DMS114 treated with DMSO at 0.1 percent for 48 hours (cell line): Measurements from ENCODE around the gene FMN2.
"Not testable (repeated sequence)": the region's sequence is repeated elsewhere in the genome, so short reads cannot be mapped to it uniquely, and the experiment has no call there.

ENCODE experiments used
- DNase-seq: peaks from one replicate; lab custom pipeline; 2025; ENCODE audit not compliant: unreplicated experiment; lab: John Stamatoyannopoulos, UW

FMN2 gene

GRCh38 chr1:240134596-240134995, 42.9 kb downstream of the FMN2 start:
- no peak for DNase-seq

DNA sequence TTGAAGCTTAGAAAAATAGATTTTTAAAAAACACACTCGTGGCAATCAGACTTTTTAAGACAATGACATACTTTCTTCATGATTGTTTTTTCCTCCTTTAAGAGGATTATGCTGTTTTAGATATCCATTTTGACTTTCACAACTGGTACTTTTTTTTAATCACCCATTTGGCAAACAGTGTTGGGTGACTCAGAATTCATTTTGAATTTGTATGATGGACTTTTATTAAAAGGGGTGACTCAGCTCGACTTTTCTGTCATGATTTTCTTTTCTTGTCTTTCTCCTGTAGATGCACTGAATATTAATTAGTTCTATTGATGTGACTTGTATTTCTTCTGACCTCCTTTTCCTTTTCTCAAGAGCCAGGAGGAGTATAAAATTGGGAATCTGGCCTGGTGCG, 44.7 kb downstream of the FMN2 start:
- no peak for DNase-seq

DNA sequence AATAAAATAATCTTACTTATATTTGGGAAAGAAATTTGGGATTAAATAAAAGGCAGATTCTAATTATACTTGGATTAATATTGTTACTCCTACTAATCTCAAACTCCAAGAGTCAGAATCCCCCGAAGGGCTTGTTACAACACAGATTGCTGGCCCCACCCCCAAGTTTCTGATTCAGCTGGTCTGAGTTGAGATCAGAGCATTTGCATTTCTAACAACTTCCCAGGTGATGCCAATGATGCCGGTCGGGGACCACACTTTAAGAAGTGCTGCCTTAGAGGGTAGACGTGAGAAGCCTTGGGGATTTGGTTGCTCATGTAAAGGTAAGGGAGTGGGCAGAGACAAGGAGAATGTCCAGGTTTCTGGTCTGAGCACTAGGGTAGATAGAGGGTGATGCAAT, 47.2 kb downstream of the FMN2 start:
- DNase-seq: no peak

GRCh38 chr1:240139511-240139910, 47.8 kb downstream of the FMN2 start:
- no peak for DNase-seq

- DNase-seq: no peak
Observed at GRCh38 chr1:240145120-240145519, 53.4 kb downstream of the FMN2 start.

GRCh38 chr1:240148333-240148732, 56.6 kb downstream of the FMN2 start:
- DNase-seq: no peak

DNA sequence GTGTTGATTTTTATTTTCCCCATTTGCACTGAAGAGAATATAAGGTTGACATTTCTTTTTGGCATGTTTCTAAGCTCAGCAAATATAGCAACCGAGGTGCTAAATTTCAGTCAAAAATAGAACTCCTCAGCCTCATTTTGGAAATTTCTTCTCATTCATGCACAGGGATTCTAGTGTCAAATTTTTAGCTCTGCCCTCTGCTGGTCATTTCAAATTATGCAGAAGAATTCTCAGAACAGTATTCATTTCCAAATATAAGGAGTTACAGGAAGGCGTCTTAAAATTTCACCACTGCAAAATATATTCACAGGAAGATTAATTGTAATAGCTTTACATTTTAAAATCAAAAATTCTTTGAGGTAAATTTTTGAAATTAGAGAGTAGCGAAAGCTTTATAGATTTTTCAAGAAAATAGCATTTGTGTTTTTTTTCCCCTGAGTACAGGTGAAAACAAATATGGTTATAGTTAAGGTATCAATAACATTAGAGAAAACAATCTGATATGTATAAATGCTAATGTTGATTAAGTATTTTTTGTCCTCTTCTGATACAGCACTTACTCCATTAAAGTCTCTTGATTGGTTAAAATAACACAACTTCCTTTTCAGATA, 57.9 kb downstream of the FMN2 start:
- peak; percentile 51 for DNase-seq

DNA sequence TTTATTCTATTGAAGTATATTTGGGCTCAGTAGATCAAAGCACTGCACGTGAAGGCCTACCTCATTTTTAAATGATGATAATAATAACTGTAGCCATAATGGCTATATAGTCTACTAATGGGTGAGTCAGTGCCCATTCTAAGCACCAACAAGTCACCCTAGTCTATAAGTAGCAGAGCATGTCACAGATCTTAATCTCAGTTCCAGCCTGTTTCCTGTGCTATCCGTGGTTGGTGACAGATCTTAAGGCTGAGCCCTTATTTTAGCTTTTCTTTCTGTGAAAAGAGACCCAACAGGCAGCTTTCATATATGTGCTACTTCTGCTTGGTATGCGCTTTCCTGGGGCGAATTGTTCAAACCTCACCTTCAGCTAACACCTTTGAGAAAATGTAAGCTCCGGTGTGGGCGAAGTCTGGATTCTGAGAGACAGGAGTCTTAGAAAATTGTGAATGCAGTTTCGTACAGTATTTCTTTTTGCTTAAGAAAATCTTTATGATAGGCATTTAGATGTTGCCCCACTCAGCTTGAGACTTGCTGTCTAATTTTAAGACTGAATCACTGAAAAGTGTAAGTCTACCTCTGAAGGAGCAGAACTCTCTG, 59.6 kb downstream of the FMN2 start:
- DNase-seq: no peak

DNA sequence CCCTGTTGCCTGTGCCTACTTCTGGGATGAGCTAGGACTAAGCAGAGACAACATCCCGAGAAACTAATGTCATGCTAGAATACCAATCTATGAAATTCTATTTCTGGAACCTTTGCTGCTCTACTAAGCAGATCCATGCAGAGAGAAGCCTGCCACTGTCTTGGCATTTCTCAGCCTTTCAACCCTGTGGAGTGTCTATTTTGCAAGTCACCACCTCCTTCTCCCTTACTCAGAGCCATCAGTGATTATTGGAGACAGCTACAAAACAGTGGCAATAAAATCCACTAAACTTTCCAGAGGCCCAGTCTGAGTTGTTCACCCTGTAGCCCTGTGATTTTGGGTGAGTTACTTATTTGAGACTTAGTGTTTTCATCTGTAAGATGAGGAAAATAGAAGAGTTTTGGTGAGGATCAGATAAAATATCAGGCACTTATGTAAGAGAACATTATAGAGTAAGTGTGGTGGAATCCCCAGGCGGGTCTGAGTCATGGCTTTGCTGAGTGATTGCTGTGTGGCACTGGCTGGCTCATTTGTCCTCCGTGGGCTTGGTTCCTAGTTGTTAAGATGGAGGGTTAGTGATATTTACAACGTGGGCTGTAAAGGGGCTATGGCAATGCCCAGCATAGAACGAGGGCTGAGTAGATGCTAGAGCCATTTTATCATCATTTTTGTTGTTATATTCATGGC, 61.1 kb downstream of the FMN2 start:
- no peak for DNase-seq

DNA sequence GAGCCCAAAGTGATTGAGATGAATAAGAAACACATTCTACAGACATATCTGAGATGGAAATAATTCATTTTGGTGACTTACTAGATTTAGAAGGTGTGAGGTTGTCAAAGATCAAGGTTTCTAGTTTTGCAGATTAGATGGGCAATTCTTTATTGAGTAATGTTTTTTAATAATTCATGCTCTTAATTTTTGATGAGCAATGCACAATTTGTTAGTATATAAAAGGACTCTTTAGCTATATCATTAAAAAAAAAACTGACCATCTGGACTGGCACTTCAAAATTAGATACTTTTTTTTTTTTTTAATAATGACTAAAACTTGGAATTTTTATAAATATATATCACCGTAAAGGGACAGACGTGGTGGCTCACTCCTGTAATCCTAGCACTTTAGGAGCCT, 63.9 kb downstream of the FMN2 start:
- no peak for DNase-seq

- no peak for DNase-seq
Observed at GRCh38 chr1:240164742-240165141, 73.1 kb downstream of the FMN2 start.

GRCh38 chr1:240169188-240169587, 77.5 kb downstream of the FMN2 start:
- DNase-seq: peak; percentile 1

GRCh38 chr1:240170266-240170665, 78.6 kb downstream of the FMN2 start:
- no peak for DNase-seq

DNA sequence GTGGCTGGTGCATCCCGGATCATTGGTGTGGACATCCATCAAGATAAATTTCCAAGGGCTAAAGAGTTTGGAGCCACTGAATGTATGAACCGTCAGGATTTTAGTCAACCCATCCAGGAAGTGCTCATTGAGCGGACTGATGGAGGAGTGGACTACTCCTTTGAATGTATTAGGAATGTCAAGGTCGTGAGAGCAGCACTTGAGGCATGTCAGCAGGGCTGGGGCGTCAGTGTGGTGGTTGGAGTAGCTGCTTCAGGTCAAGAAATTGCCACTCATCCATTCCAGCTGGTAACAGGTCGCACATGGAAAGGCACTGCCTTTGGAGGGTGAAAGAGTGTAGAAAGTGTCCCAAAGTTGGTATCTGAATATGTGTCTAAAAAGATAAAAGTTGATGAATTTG, 79.1 kb downstream of the FMN2 start:
- no peak for DNase-seq

GRCh38 chr1:240171907-240172306, 80.2 kb downstream of the FMN2 start:
- no peak for DNase-seq

DNA sequence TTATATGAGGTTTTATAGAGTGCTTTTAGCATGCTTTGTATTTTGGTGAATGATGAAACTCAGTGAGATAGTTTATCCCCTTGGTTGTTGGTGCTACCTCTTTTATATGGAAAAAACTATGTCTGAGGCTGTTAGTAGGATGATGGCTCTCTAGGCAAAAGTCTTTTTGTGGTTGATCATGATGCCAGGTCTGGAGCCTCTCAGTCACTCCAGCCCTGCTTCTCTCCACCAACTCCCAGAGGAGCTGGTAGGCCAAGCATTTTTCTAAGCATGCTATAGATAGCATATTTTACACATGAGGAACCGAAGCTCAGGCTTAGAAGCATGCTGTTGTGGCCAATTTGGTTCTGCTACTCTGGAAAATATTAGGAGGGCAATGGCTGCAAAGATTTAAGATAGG, 82.2 kb downstream of the FMN2 start:
- DNase-seq: no peak

DNA sequence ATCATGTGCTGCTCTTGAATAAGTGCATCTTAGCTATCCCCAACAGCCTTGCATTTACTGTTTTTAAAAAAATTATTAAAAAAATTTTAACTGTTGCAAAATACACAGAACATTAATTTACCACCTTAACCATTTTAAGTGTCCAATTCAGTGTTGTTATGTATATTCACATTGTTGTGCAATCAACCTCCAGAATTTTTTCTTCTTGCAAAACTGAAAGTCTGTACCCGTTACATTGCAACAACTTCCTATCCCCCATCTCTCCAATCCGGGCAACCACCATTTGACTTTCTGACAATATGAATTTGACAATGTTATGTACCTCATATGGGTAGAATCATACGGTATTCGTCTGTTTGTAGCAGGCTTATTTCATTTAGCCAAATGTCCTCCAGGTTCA, 83.1 kb downstream of the FMN2 start:
- no peak for DNase-seq

- no peak for DNase-seq
Observed at GRCh38 chr1:240178366-240178765, 86.7 kb downstream of the FMN2 start.

DNA sequence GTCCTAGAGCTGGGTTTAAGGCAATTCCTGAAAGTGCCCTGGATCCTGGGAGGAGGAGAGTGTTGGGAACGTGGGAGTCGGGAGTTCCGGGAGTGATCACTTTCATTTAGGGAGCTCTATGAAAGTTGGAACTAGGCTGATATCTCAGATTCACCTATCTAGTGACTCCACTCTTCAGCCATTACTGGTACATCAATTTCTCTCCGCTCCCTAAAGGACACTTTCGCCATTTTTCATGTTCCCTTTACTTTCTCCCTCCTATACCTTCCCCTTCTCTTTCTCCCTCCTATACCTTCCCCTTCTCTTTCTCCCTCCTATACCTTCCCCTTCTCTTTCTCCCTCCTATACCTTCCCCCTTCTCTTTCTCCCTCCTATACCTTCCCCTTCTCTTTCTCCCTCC, 93.0 kb downstream of the FMN2 start:
- not testable (repeated sequence) for DNase-seq

- DNase-seq: no peak
Observed at GRCh38 chr1:240188139-240188538, 96.5 kb downstream of the FMN2 start.

- DNase-seq: peak; percentile 12
Observed at GRCh38 chr1:240189386-240189989, 97.8 kb downstream of the FMN2 start.

DNA sequence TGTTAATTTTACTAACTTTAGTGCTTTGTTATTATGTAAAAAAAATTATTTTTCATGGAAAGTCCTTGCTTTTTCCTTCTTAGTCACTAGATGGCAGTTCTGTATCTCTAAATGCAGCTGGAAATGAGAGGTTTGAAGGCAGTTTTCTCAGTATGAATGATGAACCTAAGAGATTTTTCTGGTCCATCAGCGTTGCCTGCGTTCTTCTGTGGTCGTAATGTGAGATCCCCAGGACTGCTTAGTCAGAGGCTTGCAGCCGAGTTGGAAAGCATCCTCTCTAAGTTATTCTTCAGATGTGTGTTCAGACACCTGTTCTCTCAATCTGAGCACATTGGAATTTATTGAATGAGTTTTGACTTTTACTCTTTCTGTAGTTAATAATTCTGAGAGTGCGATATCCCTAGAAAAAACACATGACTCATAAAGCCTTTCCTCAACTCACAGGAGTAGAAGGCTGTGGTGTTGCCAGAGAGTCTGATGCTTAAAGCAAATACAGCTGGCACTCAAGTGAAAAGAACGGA, 99.3 kb downstream of the FMN2 start:
- DNase-seq: peak; percentile 36
